GM23248 (cell line): ENCODE measurements around the gene LHX5. TPM values are rescaled to one million over a fixed set of nuclear protein-coding genes. Genes with fewer than 3 reads are reported as not detected.

Experiments used
- DNase-seq: peaks from one replicate; pipeline ENCODE4 v3.0.0-alpha.2; 2015
- H2AFZ ChIP-seq: fragments of 200-600 bp; sonication (generic); 2 replicates; pipeline ENCODE4 v1.6.1; 2016; ENCODE audit warnings: antibody characterized with exemption
- H3F3A ChIP-seq: fragments of 200-600 bp; sonication (generic); 2 replicates; pipeline ENCODE4 v1.6.1; 2016; ENCODE audit warnings: mild to moderate bottlenecking, antibody characterized with exemption, mixed run types; ENCODE audit not compliant: insufficient read depth
- H3K27ac ChIP-seq: fragments of 200-600 bp; sonication (generic); 2 replicates; pipeline ENCODE4 v1.5.1; 2016; ENCODE audit warnings: mild to moderate bottlenecking
- H3K27me3 ChIP-seq: fragments of 200-600 bp; sonication (generic); replicated peaks from 2 replicates; pipeline ENCODE4 v1.6.1; 2016; ENCODE audit warnings: mild to moderate bottlenecking; ENCODE audit not compliant: insufficient read depth
- H3K36me3 ChIP-seq: fragments of 200-600 bp; sonication (generic); 2 replicates; pipeline ENCODE4 v1.6.1; 2016; ENCODE audit warnings: low read depth, mild to moderate bottlenecking
- H3K4me1 ChIP-seq: fragments of 200-600 bp; sonication (generic); 2 replicates; pipeline ENCODE4 v1.6.1; 2016; ENCODE audit warnings: mild to moderate bottlenecking; ENCODE audit not compliant: insufficient read depth
- H3K4me2 ChIP-seq: fragments of 200-600 bp; sonication (generic); one replicate; pipeline ENCODE4 v1.6.1; 2016; ENCODE audit warnings: mild to moderate bottlenecking; ENCODE audit not compliant: unreplicated experiment
- H3K4me3 ChIP-seq: fragments of 200-600 bp; sonication (generic); 2 replicates; pipeline ENCODE4 v1.5.1; 2016; ENCODE audit warnings: mild to moderate bottlenecking
- H3K79me2 ChIP-seq: fragments of 200-600 bp; sonication (generic); 2 replicates; pipeline ENCODE4 v1.6.1; 2016; ENCODE audit warnings: mild to moderate bottlenecking; ENCODE audit not compliant: insufficient read depth
- H3K9ac ChIP-seq: fragments of 200-600 bp; sonication (generic); 2 replicates; pipeline ENCODE4 v1.6.1; 2016; ENCODE audit warnings: mild to moderate bottlenecking
- H3K9me2 ChIP-seq: fragments of 200-600 bp; sonication (generic); 2 replicates; pipeline ENCODE4 v1.6.1; 2016; ENCODE audit warnings: mixed run types, mild to moderate bottlenecking, moderate library complexity; ENCODE audit not compliant: insufficient read depth
- H3K9me3 ChIP-seq: fragments of 200-600 bp; sonication (generic); one replicate; pipeline ENCODE4 v1.6.1; 2017; ENCODE audit warnings: low read depth
- H4K20me1 ChIP-seq: fragments of 200-600 bp; sonication (generic); 2 replicates; pipeline ENCODE4 v1.6.0; 2016; ENCODE audit not compliant: insufficient read depth
- EZH2 ChIP-seq: fragments of 200-600 bp; sonication (generic); IDR thresholded peaks from 2 replicates; pipeline ENCODE4 v1.6.1; 2018; ENCODE audit warnings: antibody characterized with exemption, mild to moderate bottlenecking; ENCODE audit not compliant: insufficient read depth, poor library complexity, severe bottlenecking
- EZH2phosphoT487 ChIP-seq: fragments of 200-600 bp; sonication (generic); IDR thresholded peaks from 2 replicates; pipeline ENCODE4 v1.6.1; 2018; ENCODE audit warnings: antibody characterized with exemption, moderate library complexity, mild to moderate bottlenecking, low read depth; ENCODE audit not compliant: insufficient read depth
- WGBS, 2 experiments: methylation state at CpG; one replicate each; pipeline ENCODE4 v1.1.6; 2015 to 2017; ENCODE audit warnings: low lambda C conversion rate in 2 of 2, low coverage in 1 of 2; ENCODE audit errors: missing lambda C conversion rate in 2 of 2; 5-methylcytosine and 5-hydroxymethylcytosine counted together
- in situ Hi-C: fragments of 300-500 bp; cut with MboI; formaldehyde crosslinking; loops from 2 replicates; pipeline ENCODE4 v1.15.0; 2020
- polyA plus RNA-seq: library from polyadenylated mRNA; unstranded; fragments of >200 nt; fragmentation: Nextera tagmentation; extraction: Ambion mirVana; gene quantifications from 2 replicates; pipeline ENCODE4 v1.2.1, GENCODE V29; 2016
- total RNA-seq: library from RNA; depleted of rRNA; stranded (reverse); fragments of >200 nt; shearing (Covaris generic); gene quantifications from 2 replicates; pipeline ENCODE4 v1.2.3, GENCODE V29; 2014

Gene LHX5
- total and polyA plus RNA-seq, 2 experiments from 2014 or later, result not detected

DNA sequence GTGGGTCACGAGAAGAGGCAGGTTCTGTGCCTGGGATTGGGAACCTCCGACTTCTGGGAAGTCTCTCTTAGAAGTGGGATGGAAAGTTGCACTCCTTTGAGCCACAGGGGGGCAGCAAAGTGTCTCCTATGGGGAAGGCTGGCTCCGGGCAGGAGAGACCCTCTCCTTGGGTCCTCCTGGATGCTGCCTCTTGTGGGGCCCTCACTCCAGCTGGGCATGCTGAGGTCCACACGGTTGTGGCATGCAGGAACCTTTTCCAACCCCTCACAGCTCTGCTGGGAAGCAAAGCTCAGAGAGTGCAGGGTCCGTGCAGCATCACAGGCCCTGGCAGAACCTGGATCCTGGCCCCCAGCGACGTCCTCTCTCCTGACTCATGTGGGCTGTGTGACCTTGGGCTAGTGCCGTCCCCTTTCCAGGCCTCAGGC, 32.1 kb downstream of the LHX5 start:
- Histone ChIP-seq H4K20me1 (no peaks in the 10 kb centered on the region), H3K36me3 (no peaks in the 10 kb centered on the region), H3K4me3 (no peak overlapping the region), H3K4me1 (no peaks in the 10 kb centered on the region), H3K9me3 (no peaks in the 10 kb centered on the region), H3F3A (no peaks in the 10 kb centered on the region), H3K27ac (no peak overlapping the region), H2AFZ (no peak overlapping the region), H3K27me3 (peaks cover 21% of the 10 kb centered on the region; the same call in 1 of the 2 replicates), H3K9ac (no peak overlapping the region), H3K9me2 (no peaks in the 10 kb centered on the region), H3K79me2 (no peaks in the 10 kb centered on the region), H3K4me2 (no peak overlapping the region)
- TF ChIP-seq EZH2phosphoT487, result no peak
- TF ChIP-seq EZH2, result no peak
- in situ Hi-C loops, result no loop called here
- peak; percentile 54 for DNase-seq
- whole genome bisulfite sequencing, 2 experiments, result 16 to 24% methylated on average over 8 of the region's 8 CpGs

DNA sequence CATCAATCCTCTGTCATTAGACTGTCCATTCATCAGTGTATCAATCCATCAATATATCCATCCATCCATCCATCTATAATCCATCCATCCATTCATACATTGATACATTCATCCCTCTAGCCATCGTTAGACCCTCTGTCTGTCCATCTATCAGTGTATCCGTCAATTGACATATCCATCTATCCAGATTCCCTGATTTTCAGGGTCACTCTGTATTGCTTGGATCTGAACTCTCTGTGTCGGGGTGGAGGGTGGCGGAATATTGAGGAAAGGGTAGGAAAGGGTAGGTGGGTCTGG, 32.4 kb downstream of the LHX5 start:
- Histone ChIP-seq H3K9me2 (no peaks in the 10 kb centered on the region), H3K4me3 (no peak overlapping the region), H3F3A (no peaks in the 10 kb centered on the region), H3K27me3 (peaks cover 21% of the 10 kb centered on the region; the same call in 1 of the 2 replicates), H3K4me2 (no peak overlapping the region), H3K4me1 (no peaks in the 10 kb centered on the region), H3K27ac (no peak overlapping the region), H3K9me3 (no peaks in the 10 kb centered on the region), H2AFZ (no peak overlapping the region), H3K36me3 (no peaks in the 10 kb centered on the region), H4K20me1 (no peaks in the 10 kb centered on the region), H3K9ac (no peak overlapping the region), H3K79me2 (no peaks in the 10 kb centered on the region)
- TF ChIP-seq EZH2 (no peak), EZH2phosphoT487 (no peak)
- in situ Hi-C loops, result no loop called here
- 21 to 22% methylated on average over 4 of the region's 4 CpGs for WGBS, 2 experiments
- DNase-seq, result no peak

DNA sequence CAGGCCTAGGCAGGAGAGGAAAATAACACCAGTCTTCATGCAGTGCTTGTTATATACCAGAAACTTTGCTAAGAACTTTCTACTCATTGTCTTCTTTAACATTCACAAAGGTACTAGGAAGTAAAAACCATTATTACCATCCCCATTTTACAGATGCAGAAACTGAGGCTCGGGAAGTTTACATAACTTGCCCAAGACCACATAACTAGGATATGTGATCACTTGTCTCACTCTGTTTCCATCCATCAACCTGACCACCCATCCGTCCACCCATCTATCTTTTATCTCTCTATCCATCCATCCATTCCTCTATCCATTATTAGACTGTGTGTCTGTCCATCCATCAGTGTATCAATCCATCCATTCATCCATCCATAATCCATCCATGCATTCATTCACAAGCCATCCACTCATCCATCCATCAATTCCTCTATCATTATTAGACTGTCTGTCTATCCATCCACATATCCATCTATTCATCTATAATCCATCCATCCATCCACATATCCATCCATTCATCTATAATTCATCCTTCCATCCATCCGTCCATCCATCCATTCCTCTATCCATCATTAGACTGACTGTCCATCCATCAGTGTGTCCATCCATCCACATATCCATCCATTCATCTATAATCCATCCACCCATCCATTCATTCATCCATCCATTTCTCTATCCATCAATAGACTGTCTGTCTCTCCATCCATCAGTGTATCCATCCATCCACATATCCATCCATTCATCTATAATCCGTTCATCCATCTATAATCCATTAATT, 33.0 kb downstream of the LHX5 start:
- in situ Hi-C loops, result no loop called here
- no peak for DNase-seq
- H4K20me1 ChIP-seq, result no peaks in the 10 kb centered on the region
- no peak overlapping the region for H3K9ac ChIP-seq
- peaks cover 17% of the 10 kb centered on the region; the same call in 1 of the 2 replicates for H3K27me3 ChIP-seq
- 38 to 54% methylated on average over 4 of the region's 4 CpGs for WGBS, 2 experiments
- H3K9me2 ChIP-seq, result no peaks in the 10 kb centered on the region
- H3K9me3 ChIP-seq, result no peaks in the 10 kb centered on the region
- no peak for TF ChIP-seq EZH2phosphoT487
- no peak for TF ChIP-seq EZH2
- no peak overlapping the region for H3K4me3 ChIP-seq
- H3F3A ChIP-seq, result no peaks in the 10 kb centered on the region
- no peaks in the 10 kb centered on the region for H3K4me1 ChIP-seq
- no peak overlapping the region for H2AFZ ChIP-seq
- no peaks in the 10 kb centered on the region for H3K36me3 ChIP-seq
- no peak overlapping the region for H3K27ac ChIP-seq
- no peak overlapping the region for H3K4me2 ChIP-seq
- no peaks in the 10 kb centered on the region for H3K79me2 ChIP-seq

DNA sequence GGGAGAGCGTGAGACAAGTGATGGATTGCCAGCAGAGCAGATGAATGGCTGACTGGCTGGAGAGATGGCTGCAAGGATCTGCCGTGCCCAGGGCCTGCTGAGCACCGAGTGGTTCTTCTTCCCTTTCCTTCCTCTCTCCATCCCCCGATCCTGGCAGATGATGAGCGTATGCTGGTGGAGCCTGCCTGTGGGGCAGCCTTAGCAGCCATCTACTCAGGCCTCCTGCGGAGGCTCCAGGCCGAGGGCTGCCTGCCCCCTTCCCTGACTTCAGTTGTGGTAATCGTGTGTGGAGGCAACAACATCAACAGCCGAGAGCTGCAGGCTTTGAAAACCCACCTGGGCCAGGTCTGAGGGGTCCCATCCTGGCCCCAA, 34.0 kb downstream of the LHX5 start:
- no peaks in the 10 kb centered on the region for H3K9me2 ChIP-seq
- H3K9ac ChIP-seq, result no peak overlapping the region
- TF ChIP-seq EZH2 (no peak), EZH2phosphoT487 (no peak)
- 41 to 43% methylated on average over 9 of the region's 9 CpGs for WGBS, 2 experiments
- H2AFZ ChIP-seq, result no peak overlapping the region
- no peaks in the 10 kb centered on the region for H3K36me3 ChIP-seq
- no peak overlapping the region for H3K4me2 ChIP-seq
- no peaks in the 10 kb centered on the region for H3K9me3 ChIP-seq
- no peak for DNase-seq
- no peaks in the 10 kb centered on the region for H3K79me2 ChIP-seq
- no peak overlapping the region for H3K4me3 ChIP-seq
- no peaks in the 10 kb centered on the region for H4K20me1 ChIP-seq
- H3F3A ChIP-seq, result no peaks in the 10 kb centered on the region
- in situ Hi-C loops, result no loop called here
- no peaks in the 10 kb centered on the region for H3K4me1 ChIP-seq
- no peak overlapping the region for H3K27ac ChIP-seq
- peaks cover 12% of the 10 kb centered on the region; the same call in 1 of the 2 replicates for H3K27me3 ChIP-seq
